Calu3 (cell line): ENCODE measurements around the gene YTHDC1. TPM values are rescaled to one million over a fixed set of nuclear protein-coding genes. Genes with fewer than 3 reads are reported as not detected.
A peak's percentile ranks its signal among the peaks of the same experiment; 100 is the strongest.

Experiments
- BruUV-seq: library from RNA; stranded (reverse); fragments of 400-500 nt; replicated peaks from 2 replicates; lab custom pipeline; 2021; lab: Mats Ljungman, UMichigan
- CTCF ChIA-PET: fragments of 300-600 bp; sonication (Branson Sonifier 250); formaldehyde crosslinking; loops from one replicate; lab custom pipeline; 2022; ENCODE audit warnings: antibody characterized with exemption; lab: Charles Lee
- DNase-seq: peaks from one replicate; pipeline ENCODE4 v3.0.0; 2022
- H3K27ac Mint-ChIP-seq: one replicate; pipeline ENCODE4 v1.8.0; 2022; ENCODE audit warnings: mixed read lengths; ENCODE audit not compliant: unreplicated experiment
- H3K27me3 Mint-ChIP-seq: one replicate; pipeline ENCODE4 v1.8.0; 2022; ENCODE audit warnings: mixed read lengths; ENCODE audit not compliant: unreplicated experiment
- H3K36me3 Mint-ChIP-seq: one replicate; pipeline ENCODE4 v1.8.0; 2022; ENCODE audit warnings: mild to moderate bottlenecking, moderate library complexity, mixed read lengths; ENCODE audit not compliant: insufficient read depth, unreplicated experiment
- H3K4me1 Mint-ChIP-seq: one replicate; pipeline ENCODE4 v1.8.0; 2022; ENCODE audit warnings: mild to moderate bottlenecking, low read depth, mixed read lengths; ENCODE audit not compliant: unreplicated experiment
- H3K4me3 Mint-ChIP-seq: one replicate; pipeline ENCODE4 v1.8.0; 2022; ENCODE audit warnings: mild to moderate bottlenecking, low read depth, moderate library complexity, mixed read lengths; ENCODE audit not compliant: unreplicated experiment
- H3K9me3 Mint-ChIP-seq: one replicate; pipeline ENCODE4 v1.8.0; 2022; ENCODE audit warnings: low read depth, mixed read lengths; ENCODE audit not compliant: unreplicated experiment
- CTCF ChIP-seq: fragments of 200-600 bp; IDR thresholded peaks from one replicate; pipeline ENCODE4 v1.8.0; 2022; ENCODE audit warnings: antibody characterized with exemption; ENCODE audit not compliant: unreplicated experiment
- intact Hi-C: fragments of 100-400 bp; cut with micrococcal nuclease; formaldehyde crosslinking; loops from one replicate; pipeline ENCODE4 v1.10.0; 2022; ENCODE audit not compliant: unreplicated experiment
- total RNA-seq: library from RNA; stranded (reverse); gene quantifications from 2 replicates; pipeline ENCODE4 v1.2.3, GENCODE V29; 2022

YTHDC1 gene
- total RNA-seq, 1 experiment from 2014 or later = 68.6 TPM

DNA sequence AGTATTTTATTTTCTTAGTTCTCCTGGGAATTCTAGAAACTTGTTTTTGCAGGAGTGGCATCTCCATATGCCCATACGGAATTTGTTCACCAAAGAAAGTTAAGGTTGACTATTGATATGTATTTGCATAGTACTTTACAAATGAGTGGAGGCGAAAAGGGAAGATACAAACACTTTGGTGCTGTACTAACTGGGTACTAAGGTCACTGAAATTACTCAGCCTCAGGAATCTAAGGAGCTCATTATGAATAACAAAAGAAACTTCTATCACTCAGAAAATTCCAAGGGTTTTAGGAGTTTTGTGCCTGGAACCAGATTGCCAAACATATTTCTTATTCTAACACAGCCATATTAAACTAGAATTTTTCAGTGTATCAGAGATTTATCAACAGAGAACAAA lies 77.0 kb downstream of the YTHDC1 start:
- Mint-ChIP-seq H3K27ac (no peak overlapping the region), H3K9me3 (peaks cover 4% of the 10 kb centered on the region), H3K27me3 (no peaks in the 10 kb centered on the region), H3K4me3 (no peak overlapping the region), H3K36me3 (no peaks in the 10 kb centered on the region), H3K4me1 (peaks cover 14% of the 10 kb centered on the region)
- TF ChIP-seq CTCF = no peak
- intact Hi-C loops = loop anchor here (1.0 to 5.0 kb wide), 2 partner anchors 103 to 224 kb away; no protein-coding TSS in a partner anchor
- no TSS peak for BruUV-seq
- DNase-seq = no peak
- CTCF ChIA-PET = interaction anchor here (0.9 to 2.3 kb wide), 2 partner anchors 103 to 897 kb away, joined by 3 to 24 read pairs; no protein-coding TSS in a partner anchor

GRCh38 chr4:68272380-68272779 lies 77.5 kb downstream of the YTHDC1 start:
- intact Hi-C loops = loop anchor here (1.0 to 5.0 kb wide), 2 partner anchors 104 to 225 kb away; no protein-coding TSS in a partner anchor
- no peaks in the 10 kb centered on the region for H3K27me3 Mint-ChIP-seq
- TF ChIP-seq CTCF = no peak
- no TSS peak for BruUV-seq
- CTCF ChIA-PET = interaction anchor here (2.3 kb wide), 1 partner anchor 104 kb away, joined by 24 read pairs; no protein-coding TSS in a partner anchor
- H3K36me3 Mint-ChIP-seq = no peaks in the 10 kb centered on the region
- peaks cover 16% of the 10 kb centered on the region for H3K4me1 Mint-ChIP-seq
- peaks cover 4% of the 10 kb centered on the region for H3K9me3 Mint-ChIP-seq
- DNase-seq = no peak
- H3K27ac Mint-ChIP-seq = no peak overlapping the region
- H3K4me3 Mint-ChIP-seq = no peak overlapping the region

DNA sequence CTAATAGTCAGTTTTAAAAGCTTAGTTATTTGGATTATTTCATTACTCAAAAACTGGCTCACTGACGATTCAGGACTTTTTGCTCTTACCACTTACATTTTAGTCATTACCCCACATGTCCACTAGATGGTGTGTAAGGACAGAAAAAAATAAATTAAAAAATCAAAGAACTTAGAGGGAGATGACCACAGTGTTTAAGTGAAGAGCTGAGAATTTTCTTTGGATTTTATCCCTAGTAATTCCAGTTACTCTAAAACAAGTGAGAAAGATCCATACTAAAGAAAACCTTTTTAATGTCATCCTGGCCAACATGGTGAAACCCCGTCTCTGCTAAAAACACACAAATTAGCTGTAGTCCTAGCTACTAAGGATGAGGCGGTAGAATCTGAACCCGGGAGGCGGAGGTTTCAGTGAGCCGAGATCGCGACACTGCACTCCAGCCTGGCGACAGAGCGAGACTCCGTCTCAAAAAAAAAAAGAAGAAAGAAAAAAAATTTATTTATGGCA lies 78.0 kb downstream of the YTHDC1 start:
- peak; percentile 22 for TF ChIP-seq CTCF
- peaks cover 16% of the 10 kb centered on the region for H3K4me1 Mint-ChIP-seq
- CTCF ChIA-PET = interaction anchor here (2.3 kb wide), 1 partner anchor 104 kb away, joined by 24 read pairs; no protein-coding TSS in a partner anchor
- H3K4me3 Mint-ChIP-seq = no peak overlapping the region
- H3K27me3 Mint-ChIP-seq = no peaks in the 10 kb centered on the region
- H3K27ac Mint-ChIP-seq = peak overlapping the region; percentile 26
- intact Hi-C loops = loop anchor here (1.0 to 5.0 kb wide), 2 partner anchors 104 to 225 kb away; no protein-coding TSS in a partner anchor
- H3K9me3 Mint-ChIP-seq = peaks cover 4% of the 10 kb centered on the region
- peak; percentile 4 for DNase-seq
- H3K36me3 Mint-ChIP-seq = no peaks in the 10 kb centered on the region
- BruUV-seq = no TSS peak

DNA sequence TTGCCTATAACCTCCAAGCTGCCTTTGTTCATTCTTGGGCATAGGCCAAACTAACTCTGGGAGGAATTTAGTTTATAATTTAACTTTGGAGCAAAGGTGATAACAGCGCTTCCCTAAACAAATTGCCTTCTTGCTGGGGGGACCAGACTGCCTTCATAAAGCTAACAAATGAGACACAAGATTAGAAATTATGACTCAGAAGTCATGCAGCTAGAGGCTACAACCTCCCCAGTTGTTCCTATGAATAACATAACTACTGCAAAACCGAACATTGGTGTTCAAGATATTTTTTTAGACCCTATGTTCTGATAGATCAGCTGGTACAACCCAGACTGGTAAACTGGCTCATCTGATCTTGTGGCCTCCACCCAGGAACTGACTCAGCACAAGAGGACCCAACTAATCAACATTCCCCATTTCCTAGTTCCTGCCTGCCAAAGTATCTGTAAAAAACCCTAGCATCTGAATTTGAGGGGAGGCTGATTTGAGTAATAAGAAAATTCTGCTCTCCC lies 82.4 kb downstream of the YTHDC1 start:
- no TSS peak for BruUV-seq
- H3K27ac Mint-ChIP-seq = peak overlapping the region; percentile 60
- no peaks in the 10 kb centered on the region for H3K36me3 Mint-ChIP-seq
- intact Hi-C loops = no loop called here
- H3K4me3 Mint-ChIP-seq = no peak overlapping the region
- H3K27me3 Mint-ChIP-seq = no peaks in the 10 kb centered on the region
- TF ChIP-seq CTCF = no peak
- H3K4me1 Mint-ChIP-seq = peaks cover 14% of the 10 kb centered on the region
- CTCF ChIA-PET = no interaction called here
- DNase-seq = peak; percentile 22
- peaks cover 4% of the 10 kb centered on the region for H3K9me3 Mint-ChIP-seq
